Neutrophil (primary cell): ENCODE results near the gene HNRNPA3.

Source experiments
- H3K27ac ChIP-seq: fragments of 200-600 bp; sonication (generic); 2 replicates; pipeline ENCODE4 v1.5.1; 2016; ENCODE audit warnings: mild to moderate bottlenecking, moderate library complexity
- H3K27me3 ChIP-seq: fragments of 200-600 bp; sonication (generic); 2 replicates; pipeline ENCODE4 v1.6.0; 2016; ENCODE audit warnings: mild to moderate bottlenecking
- H3K36me3 ChIP-seq: fragments of 200-600 bp; sonication (generic); 2 replicates; pipeline ENCODE4 v1.5.1; 2017
- H3K4me1 ChIP-seq, 2 experiments: fragments of 200-600 bp in 1 of 2; sonication (generic) in 1 of 2; 1 replicate in 1 of 2; 2 replicates in 1 of 2; pipeline versions ENCODE4 v1.5.1 to v1.6.1; 2013 to 2016; ENCODE audit warnings: low read depth in 1 of 2, low read length in 1 of 2, mild to moderate bottlenecking in 1 of 2, moderate library complexity in 1 of 2; ENCODE audit not compliant: control insufficient read depth in 1 of 2, insufficient read depth in 1 of 2
- H3K4me3 ChIP-seq, 2 experiments: fragments of 200-600 bp in 1 of 2; sonication (generic) in 1 of 2; 1 replicate in 1 of 2; 2 replicates in 1 of 2; pipeline ENCODE4 v1.5.1; 2013 to 2016; ENCODE audit warnings: low read depth in 1 of 2, low read length in 1 of 2, mild to moderate bottlenecking in 1 of 2, moderate library complexity in 1 of 2
- H3K9me3 ChIP-seq: fragments of 200-600 bp; sonication (generic); 2 replicates; pipeline ENCODE4 v1.5.1; 2016
- TF ChIP-seq, protein P1 (sequence below): fragments of 200-600 bp; sonication (generic); IDR thresholded peaks from 2 replicates; pipeline ENCODE4 v1.5.1; 2016; ENCODE audit warnings: antibody characterized with exemption

HNRNPA3 gene

DNA sequence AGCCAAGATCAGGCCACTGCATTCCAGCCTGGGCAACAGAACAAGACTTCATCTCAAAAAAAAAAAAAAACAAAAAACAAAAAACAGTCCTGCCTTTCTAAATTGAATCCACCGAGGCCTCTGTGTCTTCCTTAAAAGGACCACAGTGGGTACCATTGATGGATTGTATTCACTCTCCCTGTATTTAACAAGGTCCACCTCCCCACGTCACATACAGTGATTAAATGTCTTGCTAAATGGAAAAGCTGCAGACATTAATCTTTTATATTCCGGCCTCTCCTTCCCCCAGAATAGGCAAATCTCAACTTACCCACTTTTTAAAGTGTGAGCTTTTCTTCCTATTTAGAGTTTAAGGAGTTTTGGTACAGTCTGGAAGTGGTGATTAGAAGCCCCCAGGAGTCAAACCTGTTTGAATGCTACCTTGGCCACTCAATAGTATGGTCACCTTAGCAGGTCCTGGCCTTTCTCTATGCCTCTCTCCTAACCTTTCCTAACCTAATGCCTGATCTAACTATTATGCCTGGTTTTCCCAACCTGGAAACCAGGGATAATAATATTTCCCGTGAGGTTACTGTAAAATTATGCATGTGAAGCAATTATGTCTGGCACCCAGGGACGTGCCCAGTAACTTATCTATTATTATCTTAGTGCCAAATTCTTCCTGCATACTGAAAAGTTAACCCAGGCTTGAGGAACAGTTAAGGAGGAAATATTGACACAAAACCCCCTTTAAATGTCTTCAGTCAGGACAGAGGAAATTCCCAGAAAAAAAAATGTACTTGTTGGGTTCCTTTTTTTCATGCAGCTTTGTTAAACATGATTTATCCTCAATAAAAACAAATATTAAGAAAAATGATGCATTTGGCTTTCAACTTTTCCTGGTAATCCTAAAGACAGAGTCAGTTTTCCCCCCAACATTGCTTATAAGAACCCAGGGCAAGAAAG lies 48.8 kb downstream of the HNRNPA3 start:
- peak overlapping the region; percentile 99 for H3K27ac ChIP-seq
- peak overlapping the region; percentile 75 to 89 for H3K4me3 ChIP-seq
- TF ChIP-seq, protein P1, sequence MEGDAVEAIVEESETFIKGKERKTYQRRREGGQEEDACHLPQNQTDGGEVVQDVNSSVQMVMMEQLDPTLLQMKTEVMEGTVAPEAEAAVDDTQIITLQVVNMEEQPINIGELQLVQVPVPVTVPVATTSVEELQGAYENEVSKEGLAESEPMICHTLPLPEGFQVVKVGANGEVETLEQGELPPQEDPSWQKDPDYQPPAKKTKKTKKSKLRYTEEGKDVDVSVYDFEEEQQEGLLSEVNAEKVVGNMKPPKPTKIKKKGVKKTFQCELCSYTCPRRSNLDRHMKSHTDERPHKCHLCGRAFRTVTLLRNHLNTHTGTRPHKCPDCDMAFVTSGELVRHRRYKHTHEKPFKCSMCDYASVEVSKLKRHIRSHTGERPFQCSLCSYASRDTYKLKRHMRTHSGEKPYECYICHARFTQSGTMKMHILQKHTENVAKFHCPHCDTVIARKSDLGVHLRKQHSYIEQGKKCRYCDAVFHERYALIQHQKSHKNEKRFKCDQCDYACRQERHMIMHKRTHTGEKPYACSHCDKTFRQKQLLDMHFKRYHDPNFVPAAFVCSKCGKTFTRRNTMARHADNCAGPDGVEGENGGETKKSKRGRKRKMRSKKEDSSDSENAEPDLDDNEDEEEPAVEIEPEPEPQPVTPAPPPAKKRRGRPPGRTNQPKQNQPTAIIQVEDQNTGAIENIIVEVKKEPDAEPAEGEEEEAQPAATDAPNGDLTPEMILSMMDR: no peak
- no peaks in the 10 kb centered on the region for H3K36me3 ChIP-seq
- no peaks in the 10 kb centered on the region for H3K27me3 ChIP-seq
- H3K4me1 ChIP-seq: peaks cover 54 to 75% of the 10 kb centered on the region in 2 experiments
- no peaks in the 10 kb centered on the region for H3K9me3 ChIP-seq

DNA sequence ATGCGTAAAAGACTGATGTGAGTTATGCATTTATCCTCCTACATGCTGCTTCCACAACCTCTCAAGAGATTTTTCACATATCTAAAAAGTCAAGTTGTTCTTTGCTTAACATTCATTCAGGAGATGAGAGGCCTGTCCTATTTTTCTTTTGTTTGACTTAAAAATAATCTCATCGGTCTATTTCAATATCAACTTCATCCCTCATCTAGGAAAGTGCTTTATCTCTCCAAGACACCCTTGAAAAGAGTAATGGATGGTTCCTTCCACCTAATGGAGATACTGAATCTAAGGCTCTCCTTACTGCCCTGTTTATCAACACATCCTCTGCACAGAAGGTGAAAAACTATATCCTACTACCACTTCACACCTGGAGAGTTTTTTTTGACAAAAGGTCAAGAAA lies 49.5 kb downstream of the HNRNPA3 start:
- Histone ChIP-seq H3K27me3 (no peaks in the 10 kb centered on the region), H3K36me3 (no peaks in the 10 kb centered on the region), H3K4me1 (peaks cover 55 to 79% of the 10 kb centered on the region in 2 experiments), H3K9me3 (no peaks in the 10 kb centered on the region), H3K4me3 (peak overlapping the region; percentile 75 to 89), H3K27ac (peak overlapping the region; percentile 99)
- TF ChIP-seq, protein P1: no peak

DNA sequence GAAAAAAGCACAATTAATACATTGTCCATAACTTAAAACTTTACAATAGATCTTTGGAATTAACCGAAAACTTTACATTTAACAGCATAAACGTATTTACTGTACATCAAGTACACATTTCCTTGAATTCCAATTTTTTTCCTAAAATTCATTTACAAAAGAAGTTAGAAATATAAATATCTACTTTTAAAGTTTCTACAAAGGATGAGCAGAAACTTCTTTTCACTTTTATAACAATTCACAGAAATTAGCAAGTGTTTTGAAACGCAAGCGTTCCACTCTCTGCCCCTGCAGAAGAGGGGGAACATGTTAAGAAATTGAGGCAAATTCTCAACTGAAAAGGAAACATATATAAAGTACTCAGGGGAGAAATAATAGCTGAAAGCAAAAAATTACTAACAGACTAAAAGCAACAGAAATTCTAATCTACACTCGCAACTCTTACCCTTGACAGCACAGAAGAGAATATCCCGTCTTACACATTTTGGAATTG lies 50.4 kb downstream of the HNRNPA3 start:
- Histone ChIP-seq H3K4me3 (peak overlapping the region; percentile 75 to 89), H3K27ac (peak overlapping the region; percentile 99), H3K9me3 (no peaks in the 10 kb centered on the region), H3K4me1 (peaks cover 54 to 76% of the 10 kb centered on the region in 2 experiments), H3K36me3 (no peaks in the 10 kb centered on the region), H3K27me3 (no peaks in the 10 kb centered on the region)
- TF ChIP-seq, protein P1: no peak

DNA sequence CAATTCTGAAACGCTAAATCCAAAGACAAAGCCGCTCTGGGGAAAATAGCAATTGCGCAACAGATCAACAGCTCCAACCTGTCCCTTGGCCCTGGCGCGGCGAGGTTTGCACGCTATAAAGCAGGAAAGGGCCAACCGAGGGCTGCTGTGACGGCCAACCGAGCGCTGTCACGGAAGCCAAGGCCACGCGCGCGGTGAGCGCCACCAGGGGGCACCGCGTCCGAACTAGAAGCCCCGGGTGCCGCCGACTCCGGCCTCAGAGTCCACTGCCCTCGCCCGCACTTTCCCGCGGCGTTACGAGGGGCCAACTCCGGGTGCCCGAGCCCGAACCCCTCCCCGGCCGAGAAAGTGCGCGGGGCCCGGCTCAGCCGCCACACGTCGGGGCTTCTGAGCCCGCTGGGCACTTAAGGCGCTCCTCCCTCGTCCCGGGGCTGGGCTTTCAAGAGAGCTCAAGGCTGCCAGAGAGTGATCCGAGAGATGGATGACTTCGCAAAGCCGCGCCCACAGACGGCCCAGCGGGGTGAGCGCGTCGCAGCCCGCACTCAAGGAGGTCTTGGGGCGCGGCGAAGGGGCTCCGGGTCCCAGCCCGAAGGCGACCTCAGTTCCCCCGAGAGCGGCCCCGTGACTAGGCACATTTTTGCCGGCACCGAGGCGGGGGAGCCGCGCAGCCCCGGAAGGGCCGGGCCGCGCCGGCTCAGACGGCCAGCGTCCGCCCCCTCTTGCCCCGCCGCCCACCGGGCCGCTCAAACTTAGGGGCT lies 51.0 kb downstream of the HNRNPA3 start:
- peak overlapping the region; percentile 99 for H3K27ac ChIP-seq
- no peaks in the 10 kb centered on the region for H3K9me3 ChIP-seq
- TF ChIP-seq, protein P1: peak; percentile 90
- peaks cover 54 to 70% of the 10 kb centered on the region in 2 experiments for H3K4me1 ChIP-seq
- H3K36me3 ChIP-seq: no peaks in the 10 kb centered on the region
- H3K27me3 ChIP-seq: no peaks in the 10 kb centered on the region
- H3K4me3 ChIP-seq: peak overlapping the region; percentile 75 to 89

DNA sequence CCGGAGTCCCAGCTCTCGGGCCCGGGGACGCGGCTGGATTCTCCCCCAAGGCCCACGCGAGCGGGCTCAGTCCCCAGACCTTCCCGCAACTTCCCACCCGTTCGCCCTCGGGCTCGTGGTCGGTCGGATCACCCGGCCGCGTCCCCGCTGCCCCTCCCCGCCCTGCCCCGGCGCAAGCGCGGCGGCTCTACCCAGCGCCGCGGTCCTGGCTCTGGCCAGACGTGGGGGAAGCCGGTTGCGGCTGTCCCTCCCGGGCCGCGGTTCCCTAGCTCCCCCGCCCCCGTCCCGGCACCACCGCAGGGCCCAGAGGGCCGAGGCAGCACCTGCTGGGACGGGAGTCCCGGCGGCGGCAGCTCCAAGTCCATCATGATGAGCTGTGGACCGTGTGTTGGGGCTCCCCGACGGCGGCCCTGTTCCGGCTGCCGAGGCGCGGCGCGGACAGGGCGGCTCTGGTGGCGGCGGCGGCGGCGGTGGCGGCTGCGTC lies 51.7 kb downstream of the HNRNPA3 start:
- TF ChIP-seq, protein P1: no peak
- H3K4me1 ChIP-seq: peaks cover 54 to 64% of the 10 kb centered on the region in 2 experiments
- peak overlapping the region; percentile 99 for H3K27ac ChIP-seq
- H3K36me3 ChIP-seq: no peaks in the 10 kb centered on the region
- no peaks in the 10 kb centered on the region for H3K9me3 ChIP-seq
- no peaks in the 10 kb centered on the region for H3K27me3 ChIP-seq
- peak overlapping the region; percentile 75 to 89 for H3K4me3 ChIP-seq
